NK-92 treated with Interleukin-12 subunit alpha and Interleukin-12 subunit beta, amount 100 ng/mL, for 24 hours (cell line): ENCODE data around the gene BCL2L1.
"Not testable (repeated sequence)": the region's sequence is repeated elsewhere in the genome, so short reads cannot be mapped to it uniquely, and the experiment has no call there.

Experiments
- DNase-seq: peaks from one replicate; lab custom pipeline; 2025; lab: John Stamatoyannopoulos, UW

BCL2L1 gene

GRCh38 chr20:31674895-31675827 is 47.5 kb downstream of the BCL2L1 start:
- peak; percentile 65 for DNase-seq

- no peak for DNase-seq
Measured at GRCh38 chr20:31673943-31674463, 48.7 kb downstream of the BCL2L1 start.

DNA sequence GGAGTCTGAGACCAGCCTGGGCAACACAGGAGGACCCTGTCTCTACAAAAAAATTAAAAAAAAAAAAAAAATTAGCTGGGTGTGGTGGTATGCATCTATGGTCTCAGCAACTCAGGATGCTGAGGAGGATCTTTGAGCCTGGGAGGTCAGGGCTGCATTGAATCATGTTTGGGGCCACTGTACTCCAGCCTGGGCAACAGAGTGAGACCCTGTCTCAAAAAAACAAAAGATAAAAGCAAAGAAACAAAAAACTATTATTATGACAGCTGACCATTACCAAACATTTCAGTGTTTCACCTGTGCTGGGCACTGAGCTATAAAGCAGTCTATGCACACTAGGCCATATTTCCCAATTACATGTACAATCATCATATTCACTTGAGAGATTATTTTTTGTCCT is 49.2 kb downstream of the BCL2L1 start:
- no peak for DNase-seq

- DNase-seq = no peak
Measured at GRCh38 chr20:31671324-31671723, 51.3 kb downstream of the BCL2L1 start.

DNA sequence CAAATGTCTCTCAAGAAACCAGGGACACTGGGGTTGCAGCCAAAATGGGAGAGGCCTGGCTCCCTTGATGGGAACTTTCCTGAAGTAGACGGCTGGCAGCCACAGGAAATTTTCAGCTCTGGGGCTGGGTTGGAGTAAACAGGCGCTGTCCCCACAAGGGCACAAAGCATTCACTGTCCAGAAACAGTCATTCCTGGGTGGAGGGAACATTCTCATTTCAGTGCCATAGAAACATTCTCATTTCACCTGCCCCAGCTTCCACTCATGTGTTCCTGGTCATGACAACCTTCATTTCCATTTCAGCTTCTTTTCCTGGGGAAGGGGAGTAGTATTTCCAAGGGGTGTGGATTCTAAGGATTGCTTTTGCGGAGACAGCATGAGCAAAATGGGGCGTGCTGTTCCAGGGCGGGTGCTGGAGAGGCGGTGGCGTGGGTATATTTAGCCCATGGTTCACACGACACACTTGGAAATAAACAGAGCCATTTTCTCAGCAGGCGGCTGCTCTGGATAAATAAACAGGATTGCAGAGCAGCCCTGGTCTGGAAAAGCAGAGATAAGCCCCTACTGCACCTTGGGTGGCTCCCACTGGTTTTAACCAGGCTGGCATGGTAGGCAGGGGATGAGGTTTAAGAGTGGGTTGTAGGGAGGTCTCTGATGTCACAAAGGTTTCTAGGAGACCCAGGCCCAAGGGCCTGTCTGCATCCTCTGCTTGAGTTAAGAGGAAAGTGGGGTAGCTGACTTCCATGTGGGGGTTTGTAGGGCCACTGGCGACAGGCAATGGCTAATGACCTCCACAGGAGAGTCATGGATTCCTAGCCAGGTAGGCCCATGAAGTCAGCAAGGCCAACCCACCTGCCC is 52.1 kb downstream of the BCL2L1 start:
- DNase-seq = no peak

- DNase-seq = no peak
Measured at GRCh38 chr20:31669876-31670275, 52.8 kb downstream of the BCL2L1 start.

DNA sequence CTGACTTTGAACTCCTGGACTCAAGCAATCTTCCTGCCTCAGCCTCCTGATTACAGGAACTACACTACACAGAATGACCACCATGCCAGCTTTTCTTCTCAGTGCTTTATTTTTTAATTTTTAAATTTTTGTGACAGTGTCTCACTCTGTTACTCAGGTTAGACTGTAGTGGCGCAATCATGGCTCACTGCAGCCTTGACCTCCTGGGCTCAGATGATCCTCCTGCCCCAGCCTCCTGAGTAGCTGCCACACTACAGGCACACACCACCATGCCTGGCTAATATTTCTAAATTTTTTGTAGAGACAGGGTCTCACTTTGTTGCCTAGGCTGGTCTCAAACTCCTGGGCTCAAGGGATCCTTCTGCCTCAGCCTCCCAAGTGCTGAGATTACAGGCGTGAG is 53.7 kb downstream of the BCL2L1 start:
- DNase-seq = not testable (repeated sequence)

DNA sequence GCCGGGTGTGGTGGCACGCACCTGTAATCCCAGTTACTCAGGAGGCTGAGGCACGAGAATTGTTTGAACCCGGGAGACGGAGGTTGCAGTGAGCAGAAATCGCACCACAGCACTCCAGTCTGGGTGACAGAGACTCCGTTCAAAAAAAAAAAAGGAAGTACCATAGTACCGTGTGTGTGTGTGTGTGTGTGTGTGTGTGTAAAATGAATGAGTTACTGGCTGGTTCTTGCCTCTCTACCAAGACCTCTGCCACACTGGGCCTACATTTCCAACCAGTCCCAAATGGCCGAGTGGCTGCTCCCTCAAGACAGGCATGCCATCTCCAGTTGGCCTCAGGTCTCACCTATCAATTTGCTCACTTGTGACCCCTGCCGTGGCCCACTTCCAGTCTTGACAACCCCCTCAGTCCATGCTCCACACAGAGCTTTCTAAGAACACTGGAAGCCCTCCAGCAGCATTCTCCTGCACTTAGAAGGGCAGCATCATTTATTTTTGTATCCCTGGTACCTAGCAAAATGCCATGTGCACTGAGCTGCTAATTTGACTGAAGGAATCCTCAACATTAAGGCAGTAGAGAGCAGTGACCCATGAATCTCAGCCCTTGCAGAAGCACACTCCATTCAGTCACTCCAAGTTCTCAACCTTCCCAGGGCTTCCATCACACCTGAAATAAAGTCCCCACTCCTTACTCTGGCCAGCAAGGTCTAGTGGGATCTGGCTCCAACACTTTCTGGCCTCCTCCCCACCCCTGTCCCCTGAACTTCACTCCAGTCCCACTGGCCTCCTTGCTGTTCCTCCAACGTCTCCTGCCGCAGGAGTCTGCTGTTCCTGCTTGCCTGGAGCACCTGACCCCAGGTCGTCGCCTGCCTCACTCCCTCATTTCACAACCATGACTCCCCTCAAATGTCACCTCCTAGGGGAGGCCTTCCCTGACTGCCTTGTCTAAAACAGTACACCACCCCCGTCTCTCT is 55.1 kb downstream of the BCL2L1 start:
- DNase-seq = no peak

DNA sequence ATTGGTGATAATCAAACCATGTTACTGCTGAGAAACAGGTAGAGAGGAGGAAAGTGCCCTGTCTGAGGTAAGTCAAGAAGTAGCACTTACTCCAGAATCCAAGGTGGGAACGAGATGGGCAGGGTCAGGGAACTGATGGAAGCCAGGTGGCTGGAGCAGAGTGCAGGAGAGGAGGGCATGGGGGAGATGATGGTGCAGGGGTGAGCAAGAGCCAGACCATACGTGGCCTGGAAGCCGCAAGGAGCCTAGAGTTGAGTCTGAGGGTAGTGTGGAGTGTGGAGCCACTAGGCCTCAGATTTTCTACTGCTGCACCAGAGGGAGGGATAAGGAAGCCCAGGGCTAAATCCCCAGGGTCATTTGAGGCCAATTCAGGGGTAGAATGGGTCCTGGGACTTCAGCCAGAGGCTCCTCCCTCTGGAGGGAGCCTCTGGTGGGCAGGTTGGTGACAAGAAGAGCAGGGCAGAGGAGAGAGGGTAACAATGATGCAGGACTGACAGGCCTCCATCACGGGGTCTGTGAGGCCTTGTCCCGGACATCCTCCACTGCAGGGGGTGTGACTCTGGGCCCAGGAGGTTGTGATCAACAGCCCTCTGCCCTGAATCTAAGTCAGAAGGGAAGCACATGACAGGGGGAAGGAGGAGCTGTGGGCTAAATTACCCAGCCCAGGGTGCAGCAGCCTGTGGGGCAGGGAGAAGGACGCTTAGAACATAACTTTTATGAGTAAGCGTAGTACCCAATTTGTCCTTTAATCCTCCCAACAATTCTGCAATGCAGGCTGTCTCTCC is 56.2 kb downstream of the BCL2L1 start:
- no peak for DNase-seq

DNA sequence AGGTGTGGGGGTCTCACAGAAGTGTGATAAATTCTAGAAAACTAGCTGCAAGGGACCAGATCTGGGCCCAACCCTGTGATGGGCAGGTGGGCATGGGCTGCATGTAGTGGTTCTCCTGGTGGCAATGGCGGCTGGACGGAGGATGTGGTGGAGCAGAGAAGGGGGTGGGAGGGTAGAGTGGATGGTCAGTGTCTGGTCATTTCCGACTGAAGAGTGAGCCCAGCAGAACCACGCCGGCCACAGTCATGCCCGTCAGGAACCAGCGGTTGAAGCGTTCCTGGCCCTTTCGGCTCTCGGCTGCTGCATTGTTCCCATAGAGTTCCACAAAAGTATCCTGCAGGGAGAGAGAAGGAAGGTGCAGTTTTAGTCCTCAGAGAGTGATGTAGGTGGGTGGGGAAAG is 56.9 kb downstream of the BCL2L1 start:
- DNase-seq = no peak

DNA sequence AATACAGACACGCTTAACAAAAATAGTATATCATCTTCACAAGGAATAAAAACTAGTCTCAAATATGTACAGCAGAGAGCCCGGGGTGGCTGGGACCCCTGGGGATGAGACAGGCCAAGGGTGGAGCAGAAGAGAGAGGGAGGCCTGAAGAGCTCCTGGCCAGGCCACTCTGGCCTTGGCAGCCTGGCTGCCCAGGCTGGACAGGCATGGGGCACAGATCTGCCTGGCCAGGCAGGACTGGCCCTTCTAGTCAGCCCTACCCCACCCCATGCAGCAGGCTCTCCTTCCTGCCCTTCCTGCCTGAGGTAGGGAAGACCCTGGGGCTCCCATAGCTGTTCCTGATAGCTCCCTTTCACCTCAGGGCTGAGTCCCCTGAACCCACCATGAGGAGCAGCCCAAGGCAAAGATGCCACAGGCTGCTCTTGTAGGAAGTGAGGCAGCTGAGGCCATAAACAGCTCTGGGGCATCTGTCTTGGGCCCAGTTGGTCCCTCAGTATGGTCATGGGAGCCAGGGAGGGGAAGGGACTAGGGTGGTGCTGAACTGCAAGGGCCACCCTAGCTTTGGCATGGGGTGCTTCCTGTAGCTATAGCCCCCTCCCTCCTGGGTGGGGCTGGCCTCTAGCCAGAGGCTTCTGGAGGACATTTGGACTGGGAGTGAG is 57.8 kb downstream of the BCL2L1 start:
- DNase-seq = no peak

DNA sequence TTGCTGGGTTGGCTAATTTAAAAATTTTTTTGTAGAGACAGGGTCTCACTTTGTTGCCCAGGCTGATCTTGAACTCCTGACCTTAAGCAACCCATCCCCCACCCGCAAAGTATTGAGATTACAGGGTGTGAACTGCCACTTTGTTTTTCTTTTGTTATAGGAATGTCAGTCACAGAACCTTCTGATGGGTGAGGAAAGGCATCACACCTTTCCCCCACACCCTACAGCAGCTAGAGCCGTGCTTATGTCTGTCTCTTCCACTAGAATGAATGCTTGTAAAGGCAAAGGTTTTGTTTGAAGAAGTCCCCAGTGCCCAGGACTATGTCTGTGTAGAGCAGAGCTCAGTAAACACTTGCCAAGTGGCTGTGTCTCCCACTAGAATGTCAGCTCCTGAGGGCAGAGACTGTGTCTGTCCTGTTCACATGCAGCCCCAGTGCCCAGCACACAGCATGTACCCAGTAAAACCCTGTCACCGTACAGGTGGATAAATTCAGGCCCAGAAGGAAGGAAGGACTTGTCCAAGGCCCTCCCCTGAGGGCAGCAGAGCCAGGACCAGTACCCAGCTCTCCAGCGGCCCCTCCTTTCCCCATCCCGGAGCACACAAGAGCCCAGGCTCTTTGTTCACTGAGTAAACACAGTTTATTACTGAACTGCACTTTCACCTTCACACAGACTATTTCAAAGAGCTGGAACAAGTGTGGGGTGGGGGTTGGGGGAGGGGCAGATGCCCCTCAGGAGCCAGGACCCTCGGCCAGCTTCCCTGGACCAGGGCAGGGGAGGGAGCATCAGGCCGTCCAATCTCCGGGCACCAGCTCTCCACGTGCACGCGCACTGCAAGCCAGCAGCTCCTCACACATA is 58.6 kb downstream of the BCL2L1 start:
- DNase-seq = no peak

- DNase-seq = no peak
Measured at GRCh38 chr20:31663524-31663837, 59.2 kb downstream of the BCL2L1 start.

DNA sequence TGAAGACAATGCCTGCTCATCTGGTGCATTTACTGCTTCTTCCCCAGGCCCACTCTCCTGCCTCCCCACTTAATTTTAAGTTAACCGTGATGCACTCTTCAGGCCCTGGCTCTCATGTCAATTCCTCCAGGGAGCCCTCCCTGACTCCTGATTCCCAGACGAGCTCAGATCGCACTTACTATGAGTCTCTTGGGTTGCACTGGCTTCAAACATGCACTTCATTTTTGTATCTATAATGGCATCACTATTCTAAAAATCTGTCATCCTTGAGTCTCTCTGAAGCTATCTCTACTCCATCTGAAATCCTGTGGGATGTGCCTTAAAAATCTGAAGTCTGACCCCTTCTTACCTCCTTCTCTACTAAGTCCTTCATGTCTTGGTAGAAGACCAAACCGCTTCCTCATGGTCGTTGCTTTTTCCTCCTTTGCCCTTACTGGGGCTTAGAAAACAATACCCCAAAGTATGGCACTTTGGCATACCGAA is 60.3 kb downstream of the BCL2L1 start:
- no peak for DNase-seq

DNA sequence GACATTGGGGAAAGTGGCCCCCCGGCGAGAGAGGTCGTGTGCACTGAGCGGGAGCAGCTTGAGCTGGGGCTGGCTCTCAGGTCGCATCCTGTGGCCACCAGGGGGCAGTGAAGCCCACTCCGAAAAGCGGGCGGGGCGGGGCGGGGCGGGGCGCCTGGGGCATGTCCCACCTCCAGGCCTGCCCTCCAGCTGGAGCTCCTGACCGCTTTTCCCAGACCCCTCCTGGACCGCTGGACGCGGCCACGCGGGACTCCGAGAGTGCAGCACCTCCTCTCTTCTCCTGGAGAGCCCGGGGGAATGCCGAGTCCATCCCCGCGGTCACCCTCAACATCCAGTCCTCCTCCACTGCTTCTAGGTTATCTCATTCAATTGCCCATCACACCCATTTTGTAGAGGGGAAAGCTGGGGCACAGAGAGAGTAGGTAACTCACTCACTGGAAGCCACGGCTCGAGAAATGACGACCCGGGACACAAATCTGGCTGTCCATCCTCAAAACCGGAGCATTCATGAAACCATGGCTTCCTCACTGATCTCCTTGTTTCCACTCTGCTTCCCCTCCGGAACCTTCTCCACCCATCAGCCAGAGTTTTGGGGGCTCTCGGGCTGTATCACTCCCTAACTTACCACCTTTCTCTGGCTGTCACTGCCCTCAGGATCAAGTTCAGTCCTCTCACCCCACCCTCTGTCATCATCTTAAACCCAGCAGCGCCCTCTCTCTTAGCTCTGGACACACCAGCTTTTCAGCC is 60.9 kb downstream of the BCL2L1 start:
- peak; percentile 74 for DNase-seq

GRCh38 chr20:31654534-31654933 is 68.1 kb downstream of the BCL2L1 start:
- no peak for DNase-seq

DNA sequence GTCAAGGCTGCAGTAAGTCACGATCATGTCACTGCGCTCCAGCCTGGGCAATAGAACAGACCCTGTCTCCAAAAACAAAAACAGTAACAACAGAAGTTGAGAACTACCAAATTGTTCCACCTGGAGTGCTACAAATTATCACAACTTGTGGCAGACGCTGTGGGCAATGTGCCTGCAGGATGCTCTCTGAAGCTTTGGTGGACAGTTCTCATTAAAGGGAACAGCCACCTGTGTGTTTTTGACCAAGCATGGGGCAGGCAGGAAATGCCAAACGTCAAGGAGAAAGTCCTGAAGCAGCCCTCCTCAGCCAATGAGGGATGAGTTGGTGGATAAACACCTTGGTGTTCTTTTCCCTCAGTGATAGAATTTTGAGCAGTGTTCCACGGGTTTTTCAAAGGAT is 69.1 kb downstream of the BCL2L1 start:
- no peak for DNase-seq

DNA sequence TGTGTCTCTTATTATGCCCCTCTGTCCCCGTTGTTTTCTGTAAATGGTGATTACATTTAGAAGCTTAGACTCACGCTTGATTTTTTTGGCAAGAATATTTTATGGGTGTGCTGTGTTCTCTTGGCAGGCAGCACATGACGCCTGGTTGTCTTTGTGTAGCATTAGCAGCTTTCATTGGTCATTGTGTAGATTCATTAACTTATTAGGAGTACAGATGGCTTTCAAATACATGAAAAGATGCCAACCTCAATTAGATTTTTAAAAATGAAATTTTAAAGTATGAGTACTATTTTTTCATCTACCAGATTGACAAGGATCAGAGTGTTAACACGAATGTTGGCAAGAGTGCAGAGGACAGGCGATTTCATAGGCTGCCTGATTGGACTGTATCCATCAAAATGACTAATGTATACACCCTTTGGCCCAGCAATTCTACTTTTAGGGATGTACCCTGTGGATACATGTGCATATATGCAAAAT is 69.7 kb downstream of the BCL2L1 start:
- no peak for DNase-seq
